HG03460 (cell line): ENCODE results near the gene GALNT17.
"Not testable (repeated sequence)": the region's sequence is repeated elsewhere in the genome, so short reads cannot be mapped to it uniquely, and the experiment has no call there.

Experiments
- ATAC-seq: cut with Tn5 transposase; IDR thresholded peaks from one replicate; pipeline ENCODE4 v1.9.1; 2021; ENCODE audit not compliant: unreplicated experiment

GALNT17 gene

GRCh38 chr7:71721742-71722141 lies 589.8 kb downstream of the GALNT17 start:
- no peak for ATAC-seq

- no peak for ATAC-seq
Measured at GRCh38 chr7:71723859-71724258, 591.9 kb downstream of the GALNT17 start.

DNA sequence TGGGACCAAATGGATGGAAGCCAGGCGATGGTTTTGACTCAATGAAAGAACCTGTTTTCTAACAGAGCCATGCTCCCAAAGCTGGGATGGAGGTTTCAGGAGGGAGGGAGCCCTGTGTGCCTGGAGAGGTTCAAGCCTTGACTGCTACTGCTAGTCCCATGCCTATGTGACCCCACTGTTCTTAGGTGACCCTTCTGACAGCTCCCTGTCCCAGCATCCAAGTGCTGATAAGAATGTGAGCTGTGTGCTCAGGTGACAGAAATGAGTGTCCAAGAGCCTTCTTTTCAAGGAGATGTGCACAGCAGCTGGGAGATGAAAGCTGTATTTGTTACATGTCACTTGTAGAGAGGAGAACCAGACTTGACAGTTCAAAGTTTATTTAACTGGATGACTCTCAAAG lies 595.4 kb downstream of the GALNT17 start:
- no peak for ATAC-seq

DNA sequence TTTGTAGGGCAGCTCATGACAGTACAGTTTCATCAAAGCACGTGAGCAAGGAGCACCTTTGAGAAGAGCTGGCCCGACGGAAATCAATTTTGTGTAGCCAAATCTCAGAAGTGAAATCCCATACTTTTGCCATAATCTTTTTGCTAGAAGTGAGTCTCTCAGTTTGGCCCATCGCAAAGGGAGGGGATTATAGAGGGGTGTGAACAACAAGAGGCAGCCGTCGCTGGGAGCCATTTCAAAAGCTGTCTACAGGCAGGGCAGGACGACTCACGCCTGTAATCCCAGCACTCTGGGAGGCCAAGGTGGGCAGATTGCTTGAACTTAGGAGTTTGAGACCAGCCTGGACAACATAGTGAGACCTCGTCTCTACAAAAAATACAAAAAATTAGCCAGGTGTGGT lies 599.8 kb downstream of the GALNT17 start:
- ATAC-seq = no peak

DNA sequence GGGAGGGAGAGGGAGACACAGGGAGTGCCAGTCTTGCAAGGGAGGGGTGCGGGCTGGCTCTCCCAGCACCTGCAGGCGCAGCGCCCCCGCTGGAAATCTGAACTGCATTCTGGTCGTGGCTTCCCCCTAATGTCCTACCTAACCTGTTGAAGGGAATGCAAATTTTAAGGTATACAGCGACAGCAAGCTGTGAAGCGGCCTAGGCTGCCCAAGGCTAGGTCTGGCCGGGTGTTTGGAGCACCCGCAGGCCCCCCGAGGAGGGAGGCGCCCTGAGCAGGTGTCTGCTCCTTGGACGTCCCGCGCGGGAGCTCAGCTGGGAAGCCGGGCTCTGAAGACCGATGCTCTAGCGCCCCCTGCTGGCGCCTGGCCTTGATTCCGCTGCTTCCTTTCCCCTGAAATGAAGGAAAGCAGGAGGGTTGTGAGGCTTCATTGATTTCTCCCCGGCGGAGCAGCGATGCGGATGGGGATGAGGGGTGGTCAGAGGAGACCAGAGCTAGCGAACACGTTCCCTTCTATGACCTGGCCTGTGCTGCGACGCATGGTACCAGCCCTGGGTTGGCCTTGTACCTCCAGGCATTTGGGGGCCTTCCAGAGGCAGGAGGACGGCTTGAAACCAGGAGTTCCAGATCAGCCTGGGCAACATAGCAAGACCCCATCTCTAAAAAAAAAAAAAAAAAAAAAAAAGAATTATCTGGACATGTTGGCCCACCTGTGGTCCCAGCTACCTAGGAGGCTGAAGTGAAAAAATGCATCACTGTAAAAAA lies 601.3 kb downstream of the GALNT17 start:
- no peak for ATAC-seq

GRCh38 chr7:71735961-71736556 lies 604.1 kb downstream of the GALNT17 start:
- ATAC-seq = no peak

DNA sequence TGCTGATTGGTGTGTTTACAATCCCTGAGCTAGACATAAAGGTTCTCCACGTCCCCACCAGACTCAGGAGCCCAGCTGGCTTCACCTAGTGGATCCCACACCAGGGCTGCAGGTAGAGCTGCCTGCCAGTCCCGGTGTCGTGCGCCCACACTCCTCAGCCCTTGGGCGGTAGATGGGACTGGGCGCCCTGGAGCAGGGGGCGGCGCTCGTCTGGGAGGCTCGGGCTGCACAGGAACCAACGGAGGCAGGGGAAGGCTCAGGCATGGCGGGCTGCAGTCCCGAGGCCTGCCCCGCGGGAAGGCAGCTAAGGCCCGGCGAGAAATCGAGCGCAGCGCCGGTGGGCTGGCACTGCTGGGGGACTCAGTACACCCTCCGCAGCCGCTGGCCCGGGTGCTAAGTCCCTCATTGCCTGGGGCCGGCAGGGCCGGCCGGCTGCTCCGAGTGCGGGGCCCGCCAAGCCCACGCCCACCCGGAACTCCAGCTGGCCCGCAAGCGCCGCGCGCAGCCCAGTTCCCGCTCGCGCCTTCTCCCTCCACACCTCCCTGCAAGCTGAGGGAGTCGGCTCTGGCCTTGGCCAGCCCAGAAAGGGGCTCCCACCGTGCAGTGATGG lies 606.1 kb downstream of the GALNT17 start:
- ATAC-seq = not testable (repeated sequence)

- no peak for ATAC-seq
Measured at GRCh38 chr7:71739520-71740173, 607.7 kb downstream of the GALNT17 start.

GRCh38 chr7:71740174-71740560 lies 608.2 kb downstream of the GALNT17 start:
- ATAC-seq = no peak

- ATAC-seq = no peak
Measured at GRCh38 chr7:71746006-71746405, 614.1 kb downstream of the GALNT17 start.

GRCh38 chr7:71750290-71750689 lies 618.3 kb downstream of the GALNT17 start:
- no peak for ATAC-seq

DNA sequence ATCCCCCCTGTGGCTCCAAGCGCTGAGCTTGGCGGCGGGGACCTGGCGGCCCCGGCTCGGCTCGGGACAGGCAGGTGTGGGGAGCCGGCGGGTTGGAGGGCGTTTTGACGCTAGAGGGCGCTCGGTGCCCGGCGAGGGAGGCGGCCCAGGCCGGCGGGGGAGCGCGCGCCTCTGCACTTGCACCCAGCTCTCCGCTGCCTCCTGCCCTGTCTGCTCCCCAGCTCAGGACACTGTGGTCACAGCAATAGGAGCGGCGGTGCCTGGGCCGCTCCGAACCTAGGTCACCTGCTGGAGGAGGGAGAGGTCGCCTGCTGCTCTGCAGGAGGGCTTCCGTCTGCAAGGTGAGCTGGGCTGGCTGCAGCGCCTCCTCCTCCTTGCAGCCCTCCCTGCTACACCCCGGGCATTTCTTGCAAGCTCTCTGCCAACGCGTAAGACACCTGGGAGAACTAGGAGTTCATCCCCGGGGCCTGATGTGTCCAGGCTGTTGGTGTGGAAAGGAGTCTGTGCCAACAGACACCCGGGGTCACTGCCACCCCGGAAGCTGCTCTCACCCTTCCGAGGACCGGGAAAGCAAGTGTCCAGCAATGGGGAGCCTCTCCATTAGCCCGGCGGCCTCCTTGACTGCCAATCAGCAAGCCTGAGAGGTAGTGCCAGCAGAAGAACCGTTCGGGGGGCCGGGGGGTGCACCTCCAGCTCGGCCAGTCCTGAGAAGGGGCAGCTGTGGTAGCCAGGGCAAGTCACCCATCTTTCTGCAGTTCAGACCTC lies 620.4 kb downstream of the GALNT17 start:
- ATAC-seq = no peak

DNA sequence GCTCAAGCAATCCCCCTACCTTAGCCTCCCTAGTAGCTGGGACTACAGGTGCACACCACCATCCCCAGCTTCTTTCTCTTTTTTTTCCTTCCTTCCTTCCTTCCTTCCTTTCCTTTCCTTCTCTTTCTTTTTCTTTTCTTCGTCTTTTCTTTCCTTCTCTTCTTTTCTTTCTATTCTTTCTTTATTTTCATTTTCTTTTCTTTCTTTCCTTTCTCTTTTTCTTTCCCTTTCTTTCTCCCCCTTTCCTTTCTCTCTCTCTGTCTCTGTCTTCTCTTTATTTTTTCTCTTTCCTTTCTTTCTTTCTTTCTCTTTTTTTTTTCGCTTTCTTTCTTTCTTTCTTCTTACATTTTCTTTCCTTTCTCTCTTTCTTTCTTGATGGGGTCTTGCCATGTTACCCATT lies 621.3 kb downstream of the GALNT17 start:
- ATAC-seq = no peak

DNA sequence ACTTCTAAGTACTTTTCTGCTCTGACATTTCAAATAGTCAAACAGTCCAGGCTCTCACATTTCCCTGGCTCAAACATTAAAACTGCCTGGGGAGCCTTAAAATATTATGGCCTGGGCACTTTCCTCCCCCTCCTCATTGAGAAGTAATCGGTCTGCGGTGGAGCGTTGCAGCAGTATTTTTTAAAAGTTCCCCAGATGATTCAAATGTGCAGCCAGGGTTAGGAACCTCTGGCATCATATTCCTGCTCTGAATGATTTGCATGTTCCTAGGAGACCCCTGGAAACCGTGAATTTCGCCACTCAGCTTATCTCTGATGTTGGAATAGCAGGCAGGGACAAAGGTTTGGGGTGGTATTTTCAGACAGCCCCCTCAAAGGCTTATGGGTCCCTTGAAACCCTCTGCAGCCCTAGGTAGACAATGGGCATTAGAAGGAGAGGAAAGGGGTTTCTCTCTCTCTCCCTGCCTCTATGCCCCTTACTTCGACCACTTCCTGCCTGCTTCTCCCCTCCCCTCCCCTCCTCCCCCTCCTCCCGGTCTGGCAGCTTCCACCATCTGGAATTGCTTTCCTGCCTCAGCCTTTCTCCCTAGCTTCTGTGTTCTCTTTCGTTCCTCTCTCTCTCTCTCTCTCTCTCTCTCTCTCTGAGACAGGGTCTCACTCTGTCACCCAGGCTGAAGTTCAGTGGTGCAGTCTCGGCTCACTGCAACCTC lies 622.2 kb downstream of the GALNT17 start:
- ATAC-seq = no peak

DNA sequence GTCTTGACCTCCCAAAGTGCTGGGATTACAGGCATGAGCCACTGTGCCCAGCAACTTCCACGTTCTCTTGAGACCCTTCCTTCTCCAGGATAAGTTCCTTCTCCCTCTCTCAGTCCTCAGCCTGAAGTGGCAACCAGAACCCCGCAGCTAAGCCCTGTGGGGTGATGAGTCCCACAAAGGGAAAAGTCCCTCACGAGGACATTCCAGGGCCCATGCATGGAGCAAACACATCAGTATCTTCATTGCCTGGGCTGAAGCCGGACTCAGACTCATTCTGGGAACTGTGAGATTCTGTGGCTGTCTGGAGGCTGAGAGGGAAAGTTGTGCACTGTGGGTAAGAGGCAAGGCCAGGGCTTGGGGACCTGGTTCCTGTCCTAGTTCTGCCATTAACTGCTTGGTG lies 622.9 kb downstream of the GALNT17 start:
- ATAC-seq = no peak

GRCh38 chr7:71761336-71761735 lies 629.4 kb downstream of the GALNT17 start:
- no peak for ATAC-seq
